K562 (cell line): ENCODE measurements around the gene HADHA. TPM values are rescaled to one million over a fixed set of nuclear protein-coding genes. Genes with fewer than 3 reads are reported as not detected.

ENCODE experiments used
- CEBPZ ChIP-seq: fragments of 150-350 bp; IDR thresholded peaks from 2 replicates; pipeline ENCODE4 v1.6.1; 2014; ENCODE audit warnings: low read depth, mild to moderate bottlenecking, low read length, borderline replicate concordance
- DPF2 ChIP-seq: fragments of 450-650 bp; IDR thresholded peaks from 2 replicates; pipeline ENCODE4 v1.6.1; 2016
- ELK1 ChIP-seq: sonication (generic); formaldehyde crosslinking; IDR thresholded peaks from 2 replicates; pipeline ENCODE4 v1.8.1; 2022; ENCODE audit warnings: missing genetic modification reagents
- ETV5 ChIP-seq: sonication (generic); formaldehyde crosslinking; IDR thresholded peaks from 2 replicates; pipeline ENCODE4 v1.4.0; 2020; ENCODE audit warnings: low read depth, mild to moderate bottlenecking, missing genetic modification reagents
- NEUROD1 ChIP-seq: fragments of 150-350 bp; IDR thresholded peaks from 2 replicates; pipeline ENCODE4 v1.6.1; 2014; ENCODE audit warnings: borderline replicate concordance, low read length, low read depth; ENCODE audit not compliant: partially characterized antibody
- NFRKB ChIP-seq: fragments of 450-650 bp; IDR thresholded peaks from 2 replicates; pipeline ENCODE4 v1.6.1; 2016; ENCODE audit warnings: low read depth
- SUPT5H ChIP-seq: fragments of 450-650 bp; IDR thresholded peaks from 2 replicates; pipeline ENCODE4 v1.6.1; 2016
- ZBTB49 ChIP-seq: sonication (generic); formaldehyde crosslinking; IDR thresholded peaks from 2 replicates; pipeline ENCODE4 v1.8.0; 2022; ENCODE audit warnings: missing genetic modification reagents, mild to moderate bottlenecking, borderline replicate concordance
- ZBTB8A ChIP-seq: fragments of 450-650 bp; IDR thresholded peaks from 2 replicates; pipeline ENCODE4 v1.6.1; 2018; ENCODE audit warnings: mild to moderate bottlenecking, moderate library complexity; ENCODE audit not compliant: partially characterized antibody
- ZNF830 ChIP-seq: fragments of 250-450 bp; sonication (Bioruptor Pico); IDR thresholded peaks from 2 replicates; pipeline ENCODE4 v1.5.0; 2021; ENCODE audit warnings: mild to moderate bottlenecking
- polyA plus RNA-seq, 8 experiments: library from polyadenylated mRNA; depleted of rRNA in 4 of 8; stranded (reverse) in 5 of 8; unstranded in 3 of 8; fragments of >200 nt; fragmentation: Nextera tagmentation in 2 of 8; fragmentation: Illumina TruSeq in 1 of 8; extraction: Ambion mirVana in 2 of 8; extraction: Trizol in 1 of 8; gene quantifications; 2 replicates each; pipeline versions ENCODE4 v1.2.1 to v1.2.3, GENCODE V29; 2011 to 2014; ENCODE audit warnings: inconsistent platforms in 1 of 8, missing spikeins in 1 of 8
- total RNA-seq, 7 experiments: library from RNA; depleted of rRNA in 6 of 7; stranded (reverse); fragments of >200 nt in 6 of 7; fragmentation: Illumina TruSeq in 2 of 7; extraction: Trizol in 2 of 7; gene quantifications; 2 replicates each; pipeline versions ENCODE4 v1.2.1 to v1.2.3, GENCODE V29; 2011 to 2021; ENCODE audit warnings: low replicate concordance in 1 of 7

The HADHA gene
- total and polyA plus RNA-seq, 9 of the 15 experiments (the other 6 are each of a cell fraction or from before 2014, with no cell fraction given) = 145 to 326 (median 202) TPM

GRCh38 chr2:26281226-26281625 lies 36.8 kb upstream of the HADHA start (continued):
- no peak for TF ChIP-seq ZBTB49 (CRISPR knock-in tag)
- TF ChIP-seq ZBTB8A = no peak
- TF ChIP-seq CEBPZ = no peak
- TF ChIP-seq SUPT5H = no peak
- TF ChIP-seq ELK1 (CRISPR knock-in tag) = no peak
- TF ChIP-seq NEUROD1 = no peak
- TF ChIP-seq DPF2 = no peak
- no peak for TF ChIP-seq ZNF830 (CRISPR knock-in tag)
- TF ChIP-seq ETV5 (CRISPR knock-in tag) = no peak
- TF ChIP-seq NFRKB = no peak
